ENCODE measurements around the gene RSPH10B.
"Not testable (repeated sequence)": the region's sequence is repeated elsewhere in the genome, so short reads cannot be mapped to it uniquely, and the experiment has no call there.

Gene RSPH10B

DNA sequence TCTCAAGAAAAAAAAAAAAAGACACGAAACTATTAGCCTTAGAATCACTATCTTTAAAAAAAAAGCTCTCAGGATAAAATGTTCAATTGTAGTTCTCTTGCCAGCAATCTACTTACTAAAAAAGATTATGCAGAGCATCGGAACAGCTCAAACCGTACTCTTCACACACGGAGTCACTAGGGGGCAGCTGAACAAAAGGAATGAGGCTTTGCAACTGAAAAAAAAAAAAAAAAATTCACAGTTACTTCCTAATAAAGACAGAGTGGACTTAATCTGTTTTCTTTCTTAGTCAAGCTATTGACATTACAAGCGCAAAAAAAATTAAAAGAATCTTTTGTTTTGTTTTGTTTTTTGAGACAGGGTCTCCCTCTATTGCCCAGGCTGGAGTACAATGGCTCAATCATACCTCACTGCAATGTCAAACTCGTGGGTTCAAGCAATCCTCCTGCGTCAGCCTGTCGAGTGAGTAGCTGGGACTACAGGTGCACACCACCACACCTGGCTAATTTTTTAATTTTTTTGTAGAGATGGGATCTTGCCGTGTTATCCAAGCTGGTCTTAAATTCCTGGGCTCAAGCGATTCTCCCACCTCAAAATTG lies 26.8 kb upstream of the RSPH10B start:
- Histone ChIP-seq H3K4me3 (ENCODE audit: low read depth, low read length) (no peak overlapping the region), H3K27me3 (ENCODE audit: insufficient read depth, low read length) (no peaks in the 10 kb centered on the region), H3K27ac (ENCODE audit: low read depth, low read length) (no peak overlapping the region), H2AFZ (ENCODE audit: low read length, unreplicated experiment) (no peak overlapping the region), H3K4me1 (ENCODE audit: control insufficient read depth, insufficient read depth, low read length, unreplicated experiment) (peaks cover 7% of the 10 kb centered on the region), H3K79me2 (ENCODE audit: control insufficient read depth, insufficient read depth, low read length, unreplicated experiment) (no peaks in the 10 kb centered on the region), H3K36me3 (ENCODE audit: insufficient read depth, low read length) (peaks cover 6% of the 10 kb centered on the region; the same call in 1 of the 2 replicates)

DNA sequence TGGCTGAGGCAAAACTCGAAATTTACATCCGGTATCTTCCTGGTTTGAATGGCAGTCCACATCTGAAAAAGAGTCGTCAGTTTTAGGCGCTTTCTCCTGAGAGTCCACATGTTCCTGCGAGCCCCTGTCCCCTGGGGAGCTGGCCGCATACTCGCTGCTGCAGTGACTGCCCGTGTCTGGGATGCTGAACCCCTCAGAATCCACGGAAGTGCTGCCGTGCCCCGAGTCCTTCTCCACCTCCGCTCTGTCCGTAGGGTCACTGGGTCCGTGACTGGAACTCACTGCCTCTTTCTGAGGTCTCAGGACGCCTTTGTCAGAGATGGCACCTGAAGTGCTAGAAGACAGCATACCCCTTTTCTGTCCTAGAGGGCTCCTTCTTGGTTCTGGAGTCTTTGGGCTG lies 16.6 kb upstream of the RSPH10B start:
- not testable (repeated sequence) for H3K4me3 ChIP-seq (ENCODE audit: low read depth, low read length); H3K79me2 ChIP-seq (ENCODE audit: control insufficient read depth, insufficient read depth, low read length, unreplicated experiment); H2AFZ ChIP-seq (ENCODE audit: low read length, unreplicated experiment); H3K36me3 ChIP-seq (ENCODE audit: insufficient read depth, low read length); H3K27ac ChIP-seq (ENCODE audit: low read depth, low read length); H3K4me1 ChIP-seq (ENCODE audit: control insufficient read depth, insufficient read depth, low read length, unreplicated experiment); H3K27me3 ChIP-seq (ENCODE audit: insufficient read depth, low read length)

DNA sequence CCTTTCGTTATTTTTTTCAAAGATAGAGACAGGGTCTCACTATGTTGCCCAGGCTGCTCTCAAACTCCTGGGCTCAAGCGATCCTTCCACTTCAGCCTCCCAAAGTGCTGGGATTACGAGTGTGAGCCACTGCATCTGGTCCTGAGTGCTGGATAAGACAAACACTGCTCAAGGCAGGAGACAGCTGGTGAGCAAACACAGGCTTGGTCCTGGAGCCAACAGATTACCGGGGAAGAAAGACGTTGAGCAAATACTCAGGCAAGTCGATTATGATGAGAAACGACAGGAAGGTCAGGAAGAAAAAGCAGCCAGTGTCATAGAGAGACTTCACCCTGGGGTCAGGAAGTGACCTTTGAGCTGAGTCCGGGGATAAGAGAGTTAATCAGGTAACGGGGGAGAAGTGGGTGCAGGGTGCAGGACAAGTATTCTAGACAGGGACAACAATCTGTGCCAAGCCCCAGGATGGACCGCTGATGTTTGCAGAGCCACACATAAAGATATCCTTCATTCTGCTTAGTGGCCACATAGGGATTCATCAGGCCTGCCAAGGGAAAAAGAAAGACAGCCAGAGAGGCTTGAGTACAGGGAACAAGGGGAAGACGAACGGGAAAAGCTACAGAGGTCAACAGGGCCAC lies 9.3 kb upstream of the RSPH10B start:
- not testable (repeated sequence) for H2AFZ ChIP-seq (ENCODE audit: low read length, unreplicated experiment); H3K27ac ChIP-seq (ENCODE audit: low read depth, low read length)

DNA sequence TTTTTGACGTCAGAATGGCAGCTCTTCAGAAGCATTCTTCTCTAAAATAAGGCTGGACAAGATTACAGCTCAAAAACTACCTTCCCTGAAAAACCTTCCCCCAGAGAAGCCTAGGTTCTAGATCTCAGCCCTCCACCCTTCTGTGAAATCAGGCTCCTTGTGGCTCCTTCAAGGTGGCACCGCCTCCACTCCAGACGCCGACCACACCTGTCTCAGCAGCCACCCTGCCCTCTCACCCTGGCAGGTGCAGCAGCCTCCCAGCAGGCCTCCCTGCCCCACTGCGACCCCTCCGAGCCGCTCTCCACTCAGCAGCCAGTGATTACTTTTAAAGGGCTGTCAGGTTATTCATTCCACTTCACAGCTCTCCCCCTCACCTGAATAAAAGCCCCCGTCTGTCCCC lies 3.1 kb upstream of the RSPH10B start:
- not testable (repeated sequence) for H3K27ac ChIP-seq (ENCODE audit: low read depth, low read length); H3K4me1 ChIP-seq (ENCODE audit: control insufficient read depth, insufficient read depth, low read length, unreplicated experiment); H3K79me2 ChIP-seq (ENCODE audit: control insufficient read depth, insufficient read depth, low read length, unreplicated experiment); H3K27me3 ChIP-seq (ENCODE audit: insufficient read depth, low read length); H3K36me3 ChIP-seq (ENCODE audit: insufficient read depth, low read length); H3K4me3 ChIP-seq (ENCODE audit: low read depth, low read length); H2AFZ ChIP-seq (ENCODE audit: low read length, unreplicated experiment)

More for the DNA sequence above, 9.3 kb upstream of the RSPH10B start:
- H3K4me3 ChIP-seq (ENCODE audit: low read depth, low read length); H3K79me2 ChIP-seq (ENCODE audit: control insufficient read depth, insufficient read depth, low read length, unreplicated experiment); H3K27me3 ChIP-seq (ENCODE audit: insufficient read depth, low read length); H3K36me3 ChIP-seq (ENCODE audit: insufficient read depth, low read length); H3K4me1 ChIP-seq (ENCODE audit: control insufficient read depth, insufficient read depth, low read length, unreplicated experiment): not testable (repeated sequence)

DNA sequence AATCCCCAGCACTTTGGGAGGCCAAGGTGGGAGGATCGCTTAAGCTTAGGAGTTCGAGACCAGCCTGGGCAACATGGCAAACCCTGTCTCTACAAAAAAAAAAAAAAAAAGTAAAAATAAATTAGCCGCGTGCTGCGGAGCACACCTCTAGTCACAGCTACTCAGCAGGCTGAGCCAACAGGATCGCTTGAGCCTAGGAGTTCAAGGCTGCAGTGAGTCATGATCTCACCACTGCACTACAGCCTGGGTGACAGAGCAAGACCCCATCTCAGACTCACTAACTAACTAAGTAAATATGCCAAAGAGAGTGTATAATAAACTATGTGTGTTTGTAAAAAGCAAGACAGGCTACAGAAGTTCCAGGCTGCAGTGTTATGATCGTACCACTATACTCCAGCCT lies 6.7 kb downstream of the RSPH10B start:
- not testable (repeated sequence) for H3K79me2 ChIP-seq (ENCODE audit: control insufficient read depth, insufficient read depth, low read length, unreplicated experiment); H3K4me1 ChIP-seq (ENCODE audit: control insufficient read depth, insufficient read depth, low read length, unreplicated experiment); H3K4me3 ChIP-seq (ENCODE audit: low read depth, low read length); H3K36me3 ChIP-seq (ENCODE audit: insufficient read depth, low read length); H3K27ac ChIP-seq (ENCODE audit: low read depth, low read length); H3K27me3 ChIP-seq (ENCODE audit: insufficient read depth, low read length); H2AFZ ChIP-seq (ENCODE audit: low read length, unreplicated experiment)

DNA sequence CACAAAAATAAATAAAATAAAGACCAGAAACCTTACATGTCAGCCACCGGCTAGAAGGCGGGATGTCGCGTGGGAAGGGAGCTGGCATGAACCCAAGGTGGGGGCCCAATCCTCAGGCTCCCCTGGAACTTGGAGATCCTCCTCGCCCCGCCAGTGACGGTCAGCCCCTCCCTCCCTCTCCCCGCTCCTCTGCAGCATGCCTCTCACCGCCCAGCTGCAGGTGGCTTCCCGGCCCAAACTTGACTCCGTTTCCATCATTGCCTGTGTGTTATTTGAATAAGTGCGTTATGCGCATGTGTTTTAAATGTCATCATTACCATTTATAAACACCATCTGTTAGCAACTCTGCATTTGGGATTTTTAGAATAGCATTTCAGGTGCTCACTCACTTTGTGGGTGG lies 7.3 kb downstream of the RSPH10B start:
- H3K4me1 ChIP-seq (ENCODE audit: control insufficient read depth, insufficient read depth, low read length, unreplicated experiment); H3K4me3 ChIP-seq (ENCODE audit: low read depth, low read length); H3K79me2 ChIP-seq (ENCODE audit: control insufficient read depth, insufficient read depth, low read length, unreplicated experiment); H3K36me3 ChIP-seq (ENCODE audit: insufficient read depth, low read length); H3K27me3 ChIP-seq (ENCODE audit: insufficient read depth, low read length); H3K27ac ChIP-seq (ENCODE audit: low read depth, low read length); H2AFZ ChIP-seq (ENCODE audit: low read length, unreplicated experiment): not testable (repeated sequence)

DNA sequence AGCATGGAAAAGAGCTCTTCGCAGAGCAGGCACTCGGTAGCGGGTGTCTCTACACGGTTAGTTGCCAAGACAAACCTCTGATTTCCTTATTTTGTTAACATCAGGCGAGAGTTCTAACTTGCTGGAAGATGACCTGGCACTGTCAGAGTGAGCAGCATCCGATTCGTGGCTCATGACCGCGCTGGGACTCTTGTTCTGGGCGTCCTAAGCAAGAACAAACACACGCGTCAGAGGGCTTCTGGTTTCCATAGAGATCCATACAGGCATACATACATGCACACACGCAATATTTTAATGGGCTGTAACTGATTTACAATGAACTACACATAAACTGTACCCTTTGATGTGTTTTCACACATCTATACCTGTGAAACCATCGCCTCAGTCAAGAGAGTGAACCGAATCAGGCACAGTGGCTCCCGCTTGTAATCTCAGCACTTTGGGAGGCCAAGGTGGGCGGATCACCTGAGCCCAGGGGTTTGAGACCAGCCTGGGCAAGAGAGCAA lies 35.5 kb downstream of the RSPH10B start:
- not testable (repeated sequence) for H3K27ac ChIP-seq (ENCODE audit: low read depth, low read length); H3K36me3 ChIP-seq (ENCODE audit: insufficient read depth, low read length); H3K27me3 ChIP-seq (ENCODE audit: insufficient read depth, low read length); H3K79me2 ChIP-seq (ENCODE audit: control insufficient read depth, insufficient read depth, low read length, unreplicated experiment); H3K4me1 ChIP-seq (ENCODE audit: control insufficient read depth, insufficient read depth, low read length, unreplicated experiment); H3K4me3 ChIP-seq (ENCODE audit: low read depth, low read length); H2AFZ ChIP-seq (ENCODE audit: low read length, unreplicated experiment)

DNA sequence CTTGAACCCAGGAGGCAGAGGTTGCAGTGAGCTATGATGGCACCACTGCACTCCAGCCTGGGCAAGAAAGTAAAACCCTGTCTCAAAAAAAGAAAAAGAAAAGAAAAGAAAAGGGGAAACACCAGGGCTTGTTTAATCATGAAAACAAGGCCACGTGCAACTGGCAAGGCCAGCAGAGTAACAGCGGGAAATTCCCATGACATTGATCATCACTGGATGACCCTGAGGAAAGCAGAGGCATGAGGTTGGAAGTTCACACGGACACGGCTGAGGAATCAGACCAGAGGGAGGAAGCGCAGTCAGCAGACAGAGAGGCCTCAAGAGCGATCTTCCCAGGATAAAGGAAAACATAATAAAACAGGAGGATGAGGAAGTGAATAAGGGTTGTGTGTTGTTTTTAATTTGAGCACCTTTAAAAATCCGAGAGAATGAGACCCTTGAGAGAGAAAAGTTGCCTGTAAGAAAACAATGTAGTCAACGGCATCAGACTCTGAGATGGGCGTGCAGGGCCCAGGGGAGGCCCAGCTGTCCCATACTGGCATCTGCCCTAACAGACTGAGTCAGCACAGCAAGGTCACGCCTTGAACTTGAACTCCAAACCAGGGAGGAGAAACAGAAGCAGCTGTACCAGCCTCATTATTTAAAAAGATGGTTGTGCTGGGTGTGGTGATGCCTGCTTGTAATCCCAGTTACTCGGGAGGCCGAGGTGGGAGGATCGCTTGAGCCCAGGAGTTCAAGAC lies 38.4 kb downstream of the RSPH10B start:
- not testable (repeated sequence) for H3K79me2 ChIP-seq (ENCODE audit: control insufficient read depth, insufficient read depth, low read length, unreplicated experiment); H3K36me3 ChIP-seq (ENCODE audit: insufficient read depth, low read length); H3K4me3 ChIP-seq (ENCODE audit: low read depth, low read length); H2AFZ ChIP-seq (ENCODE audit: low read length, unreplicated experiment); H3K4me1 ChIP-seq (ENCODE audit: control insufficient read depth, insufficient read depth, low read length, unreplicated experiment); H3K27me3 ChIP-seq (ENCODE audit: insufficient read depth, low read length)
- peak overlapping the region; percentile 41; the same call in 1 of the 2 replicates for H3K27ac ChIP-seq (ENCODE audit: low read depth, low read length)

DNA sequence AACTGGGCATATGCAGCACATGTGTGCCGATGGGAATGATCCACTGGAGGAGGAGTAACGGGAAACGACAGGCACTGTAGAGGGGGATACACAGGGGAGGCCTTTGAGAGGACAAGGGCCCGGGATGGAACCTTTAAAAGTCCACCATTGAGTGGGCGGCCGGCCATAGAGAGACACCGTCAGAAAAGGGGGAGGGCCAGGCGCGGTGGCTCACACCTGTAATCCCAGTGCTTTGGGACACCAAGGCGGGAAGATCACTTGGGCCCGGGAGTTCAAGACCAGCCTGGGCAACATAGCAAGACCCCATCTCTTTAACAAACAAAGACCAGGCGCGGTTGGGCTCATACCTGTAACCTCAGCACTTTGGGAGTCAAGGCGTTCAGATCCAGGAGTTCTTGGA lies 39.2 kb downstream of the RSPH10B start:
- not testable (repeated sequence) for H3K79me2 ChIP-seq (ENCODE audit: control insufficient read depth, insufficient read depth, low read length, unreplicated experiment); H3K4me1 ChIP-seq (ENCODE audit: control insufficient read depth, insufficient read depth, low read length, unreplicated experiment); H2AFZ ChIP-seq (ENCODE audit: low read length, unreplicated experiment); H3K36me3 ChIP-seq (ENCODE audit: insufficient read depth, low read length); H3K27me3 ChIP-seq (ENCODE audit: insufficient read depth, low read length); H3K4me3 ChIP-seq (ENCODE audit: low read depth, low read length)
- H3K27ac ChIP-seq (ENCODE audit: low read depth, low read length), result peak overlapping the region; percentile 37; the same call in 1 of the 2 replicates

DNA sequence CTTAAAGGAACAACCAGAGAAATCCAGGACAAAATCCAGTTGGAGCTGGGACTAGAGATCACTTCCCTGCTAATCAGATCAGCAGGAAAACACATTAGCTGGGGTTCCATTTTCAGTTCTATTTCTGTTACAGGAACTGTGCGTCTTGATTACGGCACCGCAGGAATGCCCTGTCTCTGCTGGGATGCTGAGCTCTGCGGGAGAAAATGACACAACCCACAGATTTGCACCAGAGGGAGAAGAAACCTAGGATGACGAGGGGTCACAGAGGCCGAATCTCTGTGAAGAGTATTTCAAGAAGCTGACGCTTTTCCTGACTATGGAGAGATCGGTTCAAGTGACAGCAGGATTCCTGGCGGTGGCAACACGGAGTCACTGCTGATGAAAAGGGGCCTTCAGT lies 40.2 kb downstream of the RSPH10B start:
- not testable (repeated sequence) for H3K79me2 ChIP-seq (ENCODE audit: control insufficient read depth, insufficient read depth, low read length, unreplicated experiment); H3K36me3 ChIP-seq (ENCODE audit: insufficient read depth, low read length); H3K4me3 ChIP-seq (ENCODE audit: low read depth, low read length); H2AFZ ChIP-seq (ENCODE audit: low read length, unreplicated experiment); H3K4me1 ChIP-seq (ENCODE audit: control insufficient read depth, insufficient read depth, low read length, unreplicated experiment); H3K27me3 ChIP-seq (ENCODE audit: insufficient read depth, low read length); H3K27ac ChIP-seq (ENCODE audit: low read depth, low read length)

DNA sequence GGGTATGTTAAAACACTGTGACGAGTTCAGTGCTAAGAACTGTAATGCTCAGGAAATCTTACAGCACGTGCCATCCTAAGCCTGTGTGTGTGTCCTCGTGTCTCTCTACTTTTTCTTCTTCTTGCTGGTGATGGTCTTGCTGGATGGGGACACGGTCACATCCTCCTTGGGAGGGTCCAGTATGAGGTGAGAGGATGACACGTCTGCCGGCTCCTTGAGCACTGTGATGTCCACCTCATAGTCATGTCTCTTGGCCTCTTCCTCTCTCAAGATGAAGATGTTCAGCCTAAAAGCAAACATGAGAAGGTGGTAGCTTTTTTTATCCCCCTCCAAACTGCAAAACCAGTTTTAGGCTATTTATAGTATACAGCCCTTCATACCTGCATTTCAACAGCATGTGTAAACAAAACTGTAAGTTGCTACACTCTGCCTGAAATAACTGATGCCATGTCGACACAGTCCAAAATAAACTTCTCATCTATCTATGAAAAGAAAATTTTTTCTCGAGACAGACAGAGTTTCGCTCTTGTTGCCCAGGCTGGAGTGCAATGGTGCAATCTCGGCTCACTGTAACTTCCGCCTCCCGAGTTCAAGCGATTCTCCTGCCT lies 44.1 kb downstream of the RSPH10B start:
- H3K79me2 ChIP-seq (ENCODE audit: control insufficient read depth, insufficient read depth, low read length, unreplicated experiment); H2AFZ ChIP-seq (ENCODE audit: low read length, unreplicated experiment); H3K27me3 ChIP-seq (ENCODE audit: insufficient read depth, low read length); H3K36me3 ChIP-seq (ENCODE audit: insufficient read depth, low read length); H3K4me3 ChIP-seq (ENCODE audit: low read depth, low read length); H3K4me1 ChIP-seq (ENCODE audit: control insufficient read depth, insufficient read depth, low read length, unreplicated experiment); H3K27ac ChIP-seq (ENCODE audit: low read depth, low read length): not testable (repeated sequence)

All from ACC112 (cell line).